ENCODE measurements around the gene MMP14. TPM values are rescaled to one million over a fixed set of nuclear protein-coding genes. Genes with fewer than 3 reads are reported as not detected.
A peak's percentile ranks its signal among the peaks of the same experiment; 100 is the strongest.

The MMP14 gene
- total and polyA plus RNA-seq, 2 of the 13 experiments (the other 11 are each of a cell fraction or from before 2014, with no cell fraction given), result 5.2 to 9.8 TPM

GRCh38 chr14:22829661-22830442 lies 6.5 kb upstream of the MMP14 start, which contains the start of gene MRPL52 (continued):
- TF ChIP-seq LCORL (IDR thresholded peaks at IDR 0.05) (peak; percentile 94), LCORL (CRISPR knock-in tag; IDR thresholded peaks at IDR 0.05) (peak; percentile 3; the same call in 1 of the 2 replicates), RFX3 (CRISPR knock-in tag; IDR thresholded peaks at IDR 0.05) (no peak; the same call in 1 of the 2 replicates), ZBTB1 (CRISPR knock-in tag; IDR thresholded peaks at IDR 0.05; ENCODE audit: borderline replicate concordance) (no peak), BCL6 (CRISPR knock-in tag; IDR thresholded peaks at IDR 0.05) (peak; percentile 46; the same call in 1 of the 2 replicates), NFE2L1 (CRISPR knock-in tag; IDR thresholded peaks at IDR 0.05; ENCODE audit: borderline replicate concordance) (peak; percentile 55; the same call in 1 of the 2 replicates), CHD2 (IDR thresholded peaks at IDR 0.05; ENCODE audit: low read depth, low read length) (peak; percentile 87), TFDP1 (CRISPR knock-in tag; IDR thresholded peaks at IDR 0.05; ENCODE audit: borderline replicate concordance) (peak; percentile 47; the same call in 1 of the 2 replicates), SNAPC2 (CRISPR knock-in tag; IDR thresholded peaks at IDR 0.05) (no peak; the same call in 1 of the 2 replicates), ZFP36L2 (CRISPR knock-in tag; IDR thresholded peaks at IDR 0.05) (no peak), RARG (CRISPR knock-in tag; IDR thresholded peaks at IDR 0.05; ENCODE audit: low read depth) (peak; percentile 97; the same call in 1 of the 2 replicates), NFKBIZ (CRISPR knock-in tag; IDR thresholded peaks at IDR 0.05) (peak; percentile 66; the same call in 1 of the 2 replicates), POLR2A (IDR thresholded peaks at IDR 0.05; ENCODE audit: insufficient read depth in 1 of 2, low read depth in 2 of 2, low read length in 2 of 2) (peak; percentile 91 to 97), ZNF264 (CRISPR knock-in tag; IDR thresholded peaks at IDR 0.05) (no peak), ZBTB3 (CRISPR knock-in tag; IDR thresholded peaks at IDR 0.05; ENCODE audit: borderline replicate concordance, low read depth) (peak; percentile 89), TOPORS (CRISPR knock-in tag; IDR thresholded peaks at IDR 0.05) (no peak; the same call in 1 of the 2 replicates), ZNF34 (CRISPR knock-in tag; IDR thresholded peaks at IDR 0.05; ENCODE audit: borderline replicate concordance) (0 out of 2 replicates have a peak, but pooled peaks have one; percentile 80), ZNF446 (CRISPR knock-in tag; IDR thresholded peaks at IDR 0.05) (no peak; the same call in none of the 2 replicates), ZNF280B (CRISPR knock-in tag; IDR thresholded peaks at IDR 0.05; ENCODE audit: borderline replicate concordance) (0 out of 2 replicates have a peak, but pooled peaks have one; percentile 77), GABPA (IDR thresholded peaks at IDR 0.05; ENCODE audit: low read depth, low read length) (peak; percentile 82), GABPA (CRISPR knock-in tag; IDR thresholded peaks at IDR 0.05; ENCODE audit: low read depth) (peak; percentile 99), ZSCAN9 (CRISPR knock-in tag; IDR thresholded peaks at IDR 0.05; ENCODE audit: borderline replicate concordance) (no peak; the same call in 1 of the 2 replicates), TMF1 (CRISPR knock-in tag; IDR thresholded peaks at IDR 0.05; ENCODE audit: low read depth) (no peak), ZNF639 (CRISPR knock-in tag; conservative IDR thresholded peaks at IDR 0.05) (peak; percentile 45; the same call in 1 of the 2 replicates), ZNF850 (CRISPR knock-in tag; conservative IDR thresholded peaks at IDR 0.05) (no peak), AGO2 (optimal IDR thresholded peaks at IDR 0.05; ENCODE audit: low read depth, low read length) (peak; percentile 91)
- TF ChIP-seq, protein P1, sequence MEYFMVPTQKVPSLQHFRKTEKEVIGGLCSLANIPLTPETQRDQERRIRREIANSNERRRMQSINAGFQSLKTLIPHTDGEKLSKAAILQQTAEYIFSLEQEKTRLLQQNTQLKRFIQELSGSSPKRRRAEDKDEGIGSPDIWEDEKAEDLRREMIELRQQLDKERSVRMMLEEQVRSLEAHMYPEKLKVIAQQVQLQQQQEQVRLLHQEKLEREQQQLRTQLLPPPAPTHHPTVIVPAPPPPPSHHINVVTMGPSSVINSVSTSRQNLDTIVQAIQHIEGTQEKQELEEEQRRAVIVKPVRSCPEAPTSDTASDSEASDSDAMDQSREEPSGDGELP (IDR thresholded peaks at IDR 0.05; ENCODE audit: borderline replicate concordance, low read depth), result no peak
